ENCODE results near the gene DDX11. TPM values are rescaled to one million over a fixed set of nuclear protein-coding genes. Genes with fewer than 3 reads are reported as not detected.
"Not testable (repeated sequence)": the region's sequence is repeated elsewhere in the genome, so short reads cannot be mapped to it uniquely, and the experiment has no call there.

DDX11 gene
- total RNA-seq, 2 donors from 2014 or later = 6.9 to 18.2 TPM

GRCh38 chr12:31053944-31054343 is 19.7 kb upstream of the DDX11 start:
- intact Hi-C loops (cut with DNase I) = not testable (repeated sequence)

GRCh38 chr12:31057671-31058070 is 16.0 kb upstream of the DDX11 start:
- ATAC-seq (no peak), DNase-seq (no peak)
- intact Hi-C loops (cut with DNase I) = no loop called here

More at GRCh38 chr12:31053944-31054343, 19.7 kb upstream of the DDX11 start:
- ATAC-seq = peak in 1 of 2 donors; percentile 35
- not testable (repeated sequence) for DNase-seq

GRCh38 chr12:31066196-31066595 is 7.5 kb upstream of the DDX11 start:
- intact Hi-C loops (cut with DNase I) = not testable (repeated sequence)

DNA sequence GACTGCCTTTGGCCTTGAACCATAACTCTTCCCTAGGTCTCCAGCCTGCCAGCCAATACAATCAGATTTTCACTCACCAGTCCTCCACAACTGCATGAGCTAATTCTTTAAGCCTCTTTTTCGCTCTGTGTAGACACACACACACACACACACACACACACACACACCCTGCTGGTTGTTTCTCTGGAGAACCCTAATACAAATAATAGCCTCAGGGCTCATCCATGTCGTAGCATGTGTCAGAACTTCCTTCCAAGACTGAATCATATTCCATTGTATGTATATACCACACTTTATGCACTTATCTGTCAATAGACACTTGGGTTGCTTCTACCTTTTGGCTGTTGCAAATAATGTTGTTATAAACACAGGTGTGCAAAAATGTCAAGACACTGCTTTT is 6.0 kb upstream of the DDX11 start:
- DNase-seq; intact Hi-C loops (cut with DNase I); ATAC-seq: not testable (repeated sequence)

More at GRCh38 chr12:31066196-31066595, 7.5 kb upstream of the DDX11 start:
- ATAC-seq, DNase-seq: not testable (repeated sequence)

GRCh38 chr12:31070971-31071740 is 2.5 kb upstream of the DDX11 start:
- ATAC-seq; DNase-seq; intact Hi-C loops (cut with DNase I): not testable (repeated sequence)

- DNase-seq; ATAC-seq; intact Hi-C loops (cut with DNase I): not testable (repeated sequence)
Observed at GRCh38 chr12:31072962-31073361, 698 bp upstream of the DDX11 start.

DNA sequence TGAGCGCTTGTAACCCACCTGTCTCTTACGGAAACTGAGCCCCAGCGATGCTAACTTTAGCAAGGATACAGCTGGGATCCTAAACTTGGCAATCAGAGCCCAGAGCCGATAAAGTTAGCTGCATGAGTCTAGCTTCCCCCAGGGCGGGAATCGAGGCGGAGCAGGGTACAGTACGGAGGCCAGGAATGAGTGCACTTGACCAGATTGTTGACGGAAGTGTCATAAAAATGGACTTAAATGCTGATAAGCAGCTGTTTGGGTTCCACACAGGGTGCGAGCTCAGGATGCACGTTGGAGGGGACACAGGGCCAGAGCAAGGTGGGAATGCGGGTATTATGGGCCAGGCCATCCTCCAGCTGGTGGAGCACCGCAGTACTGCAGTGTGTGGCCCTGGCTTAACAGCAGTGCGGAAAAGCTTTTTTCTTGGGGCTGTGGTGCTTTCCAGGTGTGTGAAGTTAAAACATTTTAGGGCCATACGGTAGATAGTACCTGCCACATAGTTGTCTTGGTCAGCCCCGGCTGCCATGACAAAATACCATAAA is 744 bp downstream of the DDX11 start:
- intact Hi-C loops (cut with DNase I) = not testable (repeated sequence)
- DNase-seq (peak; percentile 26), ATAC-seq (peak; percentile 12 to 61)

- ATAC-seq; intact Hi-C loops (cut with DNase I); DNase-seq: not testable (repeated sequence)
Observed at GRCh38 chr12:31076150-31076549, 2.5 kb downstream of the DDX11 start.

GRCh38 chr12:31077095-31077494 is 3.4 kb downstream of the DDX11 start:
- DNase-seq; intact Hi-C loops (cut with DNase I); ATAC-seq: not testable (repeated sequence)

DNA sequence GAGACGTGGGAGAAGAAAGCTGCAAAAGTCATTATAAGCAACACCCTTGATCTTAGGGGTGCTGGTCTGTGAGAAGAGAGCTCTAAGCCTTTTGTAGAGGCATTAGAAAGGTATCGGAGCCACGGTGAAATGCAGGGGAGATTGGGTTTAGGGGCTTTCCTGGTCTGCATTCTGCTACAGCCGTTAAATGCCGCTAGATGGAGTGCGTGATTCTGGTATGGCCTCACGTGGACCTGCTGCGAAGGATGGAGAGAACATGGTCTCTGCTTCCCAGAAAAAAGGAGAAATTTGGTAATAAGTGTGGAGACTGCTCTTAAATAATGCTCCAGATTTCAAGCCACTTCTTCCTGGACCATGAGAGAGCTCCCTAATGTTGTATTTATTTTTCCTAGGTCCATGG is 4.3 kb downstream of the DDX11 start:
- intact Hi-C loops (cut with DNase I); ATAC-seq; DNase-seq: not testable (repeated sequence)

DNA sequence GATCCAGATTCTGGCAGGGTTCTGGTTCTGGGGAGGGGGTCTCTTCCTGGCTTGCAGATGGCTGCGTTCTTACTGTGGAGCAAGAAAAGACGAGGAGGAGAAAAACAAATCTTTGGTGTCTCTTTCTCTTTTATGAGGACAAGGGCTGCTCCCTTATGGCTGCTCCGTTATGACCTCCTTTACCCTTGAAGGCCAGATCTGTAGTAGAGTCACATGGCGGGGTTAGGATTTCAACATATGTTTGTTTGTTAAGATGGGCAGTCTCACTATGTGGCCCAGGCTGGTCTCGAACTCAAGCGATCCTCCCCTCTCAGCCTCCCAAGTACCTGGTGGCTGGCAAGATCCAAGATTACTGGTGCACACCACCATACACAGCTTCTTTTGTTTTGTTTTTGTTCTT is 5.8 kb downstream of the DDX11 start:
- DNase-seq; ATAC-seq; intact Hi-C loops (cut with DNase I): not testable (repeated sequence)

GRCh38 chr12:31080221-31080620 is 6.6 kb downstream of the DDX11 start:
- ATAC-seq; DNase-seq; intact Hi-C loops (cut with DNase I): not testable (repeated sequence)

GRCh38 chr12:31081274-31081673 is 7.6 kb downstream of the DDX11 start:
- intact Hi-C loops (cut with DNase I); DNase-seq; ATAC-seq: not testable (repeated sequence)

- intact Hi-C loops (cut with DNase I); DNase-seq; ATAC-seq: not testable (repeated sequence)
Observed at GRCh38 chr12:31084241-31084640, 10.6 kb downstream of the DDX11 start.

GRCh38 chr12:31086032-31086431 is 12.4 kb downstream of the DDX11 start:
- ATAC-seq; DNase-seq; intact Hi-C loops (cut with DNase I): not testable (repeated sequence)

- ATAC-seq; DNase-seq; intact Hi-C loops (cut with DNase I): not testable (repeated sequence)
Observed at GRCh38 chr12:31087486-31087885, 13.8 kb downstream of the DDX11 start.

- intact Hi-C loops (cut with DNase I); ATAC-seq; DNase-seq: not testable (repeated sequence)
Observed at GRCh38 chr12:31087956-31088355, 14.3 kb downstream of the DDX11 start.

DNA sequence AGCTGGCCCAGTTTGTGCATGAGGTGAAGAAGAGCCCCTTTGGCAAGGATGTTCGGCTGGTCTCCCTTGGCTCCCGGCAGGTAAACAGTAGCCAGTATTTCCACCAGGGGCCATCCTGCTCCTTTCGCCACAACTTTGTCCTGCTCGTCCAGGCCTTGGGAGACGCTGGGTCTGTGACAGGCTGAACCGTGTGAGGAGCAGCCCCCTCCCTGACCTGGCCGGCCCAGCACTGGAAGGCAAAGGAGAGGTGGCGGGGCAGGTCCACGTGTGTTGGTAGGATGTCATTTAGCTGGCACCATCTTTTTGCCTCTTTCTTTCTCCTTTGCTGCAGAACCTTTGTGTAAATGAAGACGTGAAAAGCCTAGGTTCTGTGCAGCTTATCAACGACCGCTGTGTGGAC is 15.4 kb downstream of the DDX11 start:
- DNase-seq (no peak), ATAC-seq (no peak)
- intact Hi-C loops (cut with DNase I) = no loop called here

GRCh38 chr12:31091629-31092028 is 18.0 kb downstream of the DDX11 start:
- intact Hi-C loops (cut with DNase I); DNase-seq; ATAC-seq: not testable (repeated sequence)

- ATAC-seq; DNase-seq; intact Hi-C loops (cut with DNase I): not testable (repeated sequence)
Observed at GRCh38 chr12:31092718-31093117, 19.1 kb downstream of the DDX11 start.
